ENCODE results near the gene ADGRG6. TPM values are rescaled to one million over a fixed set of nuclear protein-coding genes. Genes with fewer than 3 reads are reported as not detected.

The ADGRG6 gene
- total RNA-seq, 1 experiment from 2014 or later, result 2.5 TPM

- no peaks in the 10 kb centered on the region; a peak in 1 of 7 replicates for H3K36me3 Mint-ChIP-seq (ENCODE audit: insufficient read depth in 1 of 3, low read depth in 3 of 3)
- Histone ChIP-seq H3K27ac (ENCODE audit: insufficient read length, low read depth, low read length) (no peak overlapping the region), H3K23me2 (ENCODE audit: insufficient read length, low read depth, low read length, poor library complexity, severe bottlenecking) (no peaks in the 10 kb centered on the region), H3K9ac (ENCODE audit: extremely low read depth, insufficient read length, low read length) (no peak overlapping the region), H3K23ac (ENCODE audit: insufficient read length, low read depth, low read length) (no peak overlapping the region), H4K91ac (ENCODE audit: insufficient read length, low read depth, low read length) (no peak overlapping the region), H2AK5ac (ENCODE audit: insufficient read length, low read length) (no peak overlapping the region), H4K5ac (ENCODE audit: insufficient read length, low read depth, low read length) (no peak overlapping the region), H3K4me2 (ENCODE audit: insufficient read depth, insufficient read length, low read length) (no peak overlapping the region), H4K8ac (replicated peaks; ENCODE audit: insufficient read length, low read depth, low read length) (no peak overlapping the region), H3K4me1 (ENCODE audit: insufficient read depth, low read length) (no peaks in the 10 kb centered on the region), H3K18ac (ENCODE audit: insufficient read length, low read depth, low read length) (no peak overlapping the region), H3K27me3 (ENCODE audit: insufficient read depth, low read length) (no peaks in the 10 kb centered on the region), H3K79me2 (ENCODE audit: insufficient read depth, low read length) (no peaks in the 10 kb centered on the region), H3K56ac (ENCODE audit: insufficient read length, low read depth, low read length) (no peak overlapping the region), H2AFZ (ENCODE audit: low read length) (no peak overlapping the region), H3K4ac (ENCODE audit: low read depth, low read length) (no peak overlapping the region), H3K9me3 (ENCODE audit: control insufficient read depth, low read depth, low read length) (no peaks in the 10 kb centered on the region), H3K14ac (ENCODE audit: insufficient read depth, low read length) (no peak overlapping the region), H3T11ph (ENCODE audit: low read length) (no peak overlapping the region), H2BK5ac (ENCODE audit: insufficient read length, low read length) (no peak overlapping the region), H2BK15ac (ENCODE audit: low read depth, low read length) (no peak overlapping the region), H4K20me1 (ENCODE audit: control insufficient read depth, insufficient read depth, insufficient read length) (no peaks in the 10 kb centered on the region), H2BK20ac (ENCODE audit: low read depth, low read length, poor library complexity, severe bottlenecking) (no peak overlapping the region), H3K79me1 (ENCODE audit: insufficient read depth, low read depth, low read length, poor library complexity, severe bottlenecking) (no peaks in the 10 kb centered on the region), H2BK120ac (ENCODE audit: low read depth, low read length, poor library complexity, severe bottlenecking) (no peak overlapping the region), H2BK12ac (ENCODE audit: insufficient read length, low read depth, low read length) (no peak overlapping the region)
- TF ChIP-seq, protein P1, sequence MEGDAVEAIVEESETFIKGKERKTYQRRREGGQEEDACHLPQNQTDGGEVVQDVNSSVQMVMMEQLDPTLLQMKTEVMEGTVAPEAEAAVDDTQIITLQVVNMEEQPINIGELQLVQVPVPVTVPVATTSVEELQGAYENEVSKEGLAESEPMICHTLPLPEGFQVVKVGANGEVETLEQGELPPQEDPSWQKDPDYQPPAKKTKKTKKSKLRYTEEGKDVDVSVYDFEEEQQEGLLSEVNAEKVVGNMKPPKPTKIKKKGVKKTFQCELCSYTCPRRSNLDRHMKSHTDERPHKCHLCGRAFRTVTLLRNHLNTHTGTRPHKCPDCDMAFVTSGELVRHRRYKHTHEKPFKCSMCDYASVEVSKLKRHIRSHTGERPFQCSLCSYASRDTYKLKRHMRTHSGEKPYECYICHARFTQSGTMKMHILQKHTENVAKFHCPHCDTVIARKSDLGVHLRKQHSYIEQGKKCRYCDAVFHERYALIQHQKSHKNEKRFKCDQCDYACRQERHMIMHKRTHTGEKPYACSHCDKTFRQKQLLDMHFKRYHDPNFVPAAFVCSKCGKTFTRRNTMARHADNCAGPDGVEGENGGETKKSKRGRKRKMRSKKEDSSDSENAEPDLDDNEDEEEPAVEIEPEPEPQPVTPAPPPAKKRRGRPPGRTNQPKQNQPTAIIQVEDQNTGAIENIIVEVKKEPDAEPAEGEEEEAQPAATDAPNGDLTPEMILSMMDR (conservative IDR thresholded peaks at IDR 0.05), result no peak
- WGBS (ENCODE audit: extremely low coverage, insufficient read length, low lambda C conversion rate), result no CpG with 5 or more reads among the region's 6 CpGs
- no peaks in the 10 kb centered on the region for H3K9me3 Mint-ChIP-seq
- no peak overlapping the region for H3K4me3 Mint-ChIP-seq
- H3K27me3 Mint-ChIP-seq (ENCODE audit: low read depth), result no peaks in the 10 kb centered on the region
- H3K27ac Mint-ChIP-seq, result no peak overlapping the region
- H3K4me1 Mint-ChIP-seq, result peaks cover 7 to 16% of the 10 kb centered on the region in 2 experiments; a peak in 3 of 4 replicates
- DNase-seq, result no peak
Measured at GRCh38 chr6:142292166-142292924, 9.5 kb upstream of the ADGRG6 start.
